Fibroblast of gingiva (primary cell): ENCODE results near the gene CD6.

ENCODE experiments used
- DNase-seq: peaks from one replicate; pipeline ENCODE4 v3.0.0-alpha.2; 2011; ENCODE audit warnings: low read depth

Gene CD6

DNA sequence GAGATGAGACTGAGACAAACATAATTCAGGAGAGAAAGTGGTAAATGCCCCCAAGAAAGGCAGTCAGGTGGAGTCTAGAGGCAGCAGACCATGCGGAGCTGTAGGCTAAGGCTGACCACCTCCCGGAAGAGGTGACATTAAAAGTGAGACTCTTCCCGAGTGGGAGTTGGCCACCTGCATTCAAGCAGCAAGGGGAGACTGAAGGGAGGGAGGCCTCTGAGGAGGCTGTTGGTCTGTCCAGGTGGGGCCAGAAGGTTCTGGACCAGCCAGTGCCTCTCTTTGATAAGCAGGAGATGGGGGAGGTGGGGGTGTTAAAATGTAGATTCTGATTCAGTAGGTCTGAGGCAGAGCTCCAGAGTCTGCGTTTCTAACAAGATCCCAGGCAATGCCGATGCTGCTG is 37.5 kb downstream of the CD6 start:
- no peak for DNase-seq

DNA sequence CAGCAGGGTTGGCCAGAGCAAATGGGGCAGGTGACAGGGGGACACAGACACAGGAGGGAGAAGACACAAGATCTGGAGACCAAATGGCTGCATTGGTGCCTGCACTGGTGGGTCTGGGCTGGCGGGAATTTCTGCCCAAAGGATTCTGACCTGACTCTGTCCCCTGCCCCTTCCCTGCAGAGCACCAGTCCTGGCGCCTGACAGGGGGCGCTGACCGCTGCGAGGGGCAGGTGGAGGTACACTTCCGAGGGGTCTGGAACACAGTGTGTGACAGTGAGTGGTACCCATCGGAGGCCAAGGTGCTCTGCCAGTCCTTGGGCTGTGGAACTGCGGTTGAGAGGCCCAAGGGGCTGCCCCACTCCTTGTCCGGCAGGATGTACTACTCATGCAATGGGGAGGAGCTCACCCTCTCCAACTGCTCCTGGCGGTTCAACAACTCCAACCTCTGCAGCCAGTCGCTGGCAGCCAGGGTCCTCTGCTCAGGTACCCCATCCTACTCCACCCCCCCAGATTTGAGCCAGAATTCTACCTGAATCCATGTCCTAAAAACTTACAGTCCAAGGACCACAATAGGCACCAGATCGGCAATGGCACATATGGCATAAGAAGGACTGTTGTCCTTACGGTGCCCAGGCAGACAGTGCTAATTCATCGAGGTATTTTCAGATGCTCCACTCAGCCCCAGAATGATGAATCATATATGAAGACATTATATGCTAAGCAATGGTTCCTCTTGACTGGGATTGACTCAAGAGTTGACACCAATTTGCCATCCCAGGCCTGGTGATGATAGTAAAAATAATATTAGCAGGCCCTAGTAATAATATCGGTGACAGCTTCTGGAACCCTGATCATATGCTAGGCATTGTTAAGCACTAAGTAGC is 38.2 kb downstream of the CD6 start:
- DNase-seq: no peak

DNA sequence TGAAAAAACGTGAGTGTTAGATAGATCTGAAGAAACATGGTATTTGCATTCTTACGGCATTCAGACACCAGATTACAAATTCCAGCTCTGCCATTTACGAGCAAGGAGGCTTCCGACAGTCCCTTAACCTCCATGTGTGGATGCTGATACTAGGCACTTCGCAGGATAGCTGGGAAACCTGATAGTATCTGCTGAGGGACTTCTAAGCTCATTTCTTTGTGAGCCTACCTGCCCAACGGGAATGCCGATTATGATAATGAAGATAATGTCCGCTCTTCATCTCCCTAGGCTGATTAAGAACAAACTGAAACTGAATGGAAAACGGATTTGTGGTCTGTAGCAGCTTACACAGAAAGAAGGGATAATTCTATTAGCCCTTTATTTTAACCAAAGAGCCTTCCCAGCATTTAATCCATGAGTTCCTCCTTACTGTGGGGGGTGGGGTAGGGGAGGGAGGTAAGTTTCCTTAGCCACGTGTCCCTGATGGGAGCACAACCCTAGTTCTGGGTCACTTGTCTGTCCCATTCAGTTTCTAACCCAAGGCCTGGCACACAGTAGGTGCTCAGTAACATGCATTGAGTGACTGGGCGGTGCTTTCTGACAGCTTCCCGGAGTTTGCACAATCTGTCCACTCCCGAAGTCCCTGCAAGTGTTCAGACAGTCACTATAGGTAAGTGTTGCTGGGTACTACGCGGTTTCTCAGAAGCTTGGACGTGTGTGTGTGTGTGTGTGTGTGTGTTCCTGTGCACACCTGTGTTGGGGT is 39.2 kb downstream of the CD6 start:
- no peak for DNase-seq

DNA sequence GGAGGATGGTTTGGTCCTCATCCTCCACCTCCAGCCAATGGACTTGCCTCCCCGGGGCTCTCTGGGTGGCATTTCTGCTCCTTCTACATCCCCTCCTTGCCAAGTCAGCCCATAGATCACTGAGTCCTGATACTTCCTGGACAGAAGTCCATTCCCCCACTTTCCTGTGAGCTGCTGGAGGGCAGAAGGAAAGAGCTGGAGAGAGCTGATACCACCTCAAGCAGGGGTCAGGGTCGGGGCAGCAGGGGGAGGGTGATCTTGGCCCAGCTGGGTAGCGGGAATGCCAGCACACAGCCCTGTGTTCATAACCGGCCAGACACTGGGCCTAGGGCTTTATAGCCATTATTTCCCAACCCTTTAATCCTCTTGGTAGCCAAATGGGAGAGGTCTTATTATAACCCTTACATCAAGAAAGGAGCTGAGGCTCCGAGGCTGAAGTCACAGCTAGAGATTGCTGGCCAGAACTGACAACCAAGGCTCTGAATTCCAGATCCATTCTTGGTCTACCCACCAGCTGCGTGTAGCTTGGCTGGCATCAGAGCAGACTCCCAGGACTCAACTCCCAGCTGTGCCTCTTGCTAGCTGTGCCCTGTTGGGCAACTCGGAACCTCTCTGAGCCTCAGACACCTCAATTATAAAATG is 39.9 kb downstream of the CD6 start:
- no peak for DNase-seq

DNA sequence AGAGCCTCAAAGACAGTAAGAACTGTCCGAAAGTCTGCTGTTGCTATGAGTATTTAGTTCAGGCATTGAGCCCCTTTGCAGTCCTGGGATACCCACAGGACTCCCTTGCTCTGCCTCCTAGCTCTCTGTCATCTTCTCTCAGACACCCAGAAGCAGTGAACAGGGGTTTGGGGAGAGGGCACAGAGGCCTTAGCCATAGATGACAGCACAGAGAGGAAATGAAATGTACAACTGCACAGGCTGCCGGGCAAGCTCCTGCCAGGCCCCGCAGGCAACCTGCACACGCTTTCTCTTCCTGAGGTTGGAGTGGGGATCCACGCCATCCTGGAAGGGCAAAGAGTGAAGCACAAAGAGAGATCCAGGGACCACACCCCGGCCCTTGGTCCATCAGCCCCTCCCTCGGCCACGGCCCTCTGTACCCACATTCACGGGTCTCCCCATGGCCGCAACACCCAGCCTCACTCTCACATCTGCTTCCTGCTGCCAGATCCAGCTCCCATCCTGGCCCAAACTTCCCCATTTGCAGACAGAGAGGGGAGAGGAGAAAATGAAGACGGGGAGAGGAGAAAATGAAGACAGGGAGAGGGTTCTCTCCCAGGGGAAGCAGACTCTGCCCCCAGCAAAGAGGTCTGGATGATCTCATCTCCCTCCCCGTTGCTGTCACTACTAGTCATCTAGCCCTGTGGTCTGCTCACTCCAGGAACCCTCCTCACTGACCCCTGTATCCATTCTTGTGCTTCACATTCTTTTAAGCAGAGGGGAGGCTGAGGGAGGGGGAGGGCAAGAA is 40.7 kb downstream of the CD6 start:
- no peak for DNase-seq

DNA sequence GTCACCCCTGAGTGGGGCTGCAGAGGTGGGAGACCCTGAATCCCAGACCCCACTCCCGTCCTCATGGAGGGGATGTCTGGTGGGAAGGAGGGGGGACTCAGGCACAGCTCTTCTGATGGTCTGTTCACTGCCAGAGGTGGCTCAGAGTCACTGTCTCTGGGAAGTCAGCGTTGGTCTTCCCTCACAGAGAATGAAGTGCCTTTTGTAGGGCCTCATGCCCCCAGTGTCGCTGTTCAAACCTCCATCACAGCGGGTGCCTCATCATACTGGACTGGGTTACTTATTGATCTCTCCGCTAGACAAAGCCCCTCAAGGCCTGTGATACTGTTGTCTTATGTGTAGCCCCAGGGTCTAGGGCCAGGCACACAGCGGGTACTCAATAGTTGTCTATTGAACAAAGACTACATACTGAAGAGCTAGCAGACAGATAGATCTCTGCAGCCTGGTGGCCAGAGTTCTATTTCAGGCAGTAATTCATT is 41.3 kb downstream of the CD6 start:
- DNase-seq: no peak

DNA sequence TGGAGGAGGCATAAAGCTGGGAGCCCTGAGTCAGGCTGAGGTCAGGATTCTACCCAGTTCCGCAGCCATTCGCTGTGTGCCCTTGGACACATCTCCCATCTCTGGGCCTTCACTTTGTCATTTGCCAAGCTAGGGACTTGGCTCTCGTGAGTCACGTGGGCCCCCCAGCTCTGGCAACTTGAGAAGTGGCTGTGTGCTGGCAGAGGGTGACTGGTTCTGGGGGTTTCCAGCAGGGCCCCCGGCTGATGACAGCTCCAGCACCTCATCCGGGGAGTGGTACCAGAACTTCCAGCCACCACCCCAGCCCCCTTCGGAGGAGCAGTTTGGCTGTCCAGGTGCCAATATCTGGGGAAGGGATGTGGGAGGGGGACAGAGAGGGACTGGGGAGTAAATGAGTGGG is 46.6 kb downstream of the CD6 start:
- no peak for DNase-seq

DNA sequence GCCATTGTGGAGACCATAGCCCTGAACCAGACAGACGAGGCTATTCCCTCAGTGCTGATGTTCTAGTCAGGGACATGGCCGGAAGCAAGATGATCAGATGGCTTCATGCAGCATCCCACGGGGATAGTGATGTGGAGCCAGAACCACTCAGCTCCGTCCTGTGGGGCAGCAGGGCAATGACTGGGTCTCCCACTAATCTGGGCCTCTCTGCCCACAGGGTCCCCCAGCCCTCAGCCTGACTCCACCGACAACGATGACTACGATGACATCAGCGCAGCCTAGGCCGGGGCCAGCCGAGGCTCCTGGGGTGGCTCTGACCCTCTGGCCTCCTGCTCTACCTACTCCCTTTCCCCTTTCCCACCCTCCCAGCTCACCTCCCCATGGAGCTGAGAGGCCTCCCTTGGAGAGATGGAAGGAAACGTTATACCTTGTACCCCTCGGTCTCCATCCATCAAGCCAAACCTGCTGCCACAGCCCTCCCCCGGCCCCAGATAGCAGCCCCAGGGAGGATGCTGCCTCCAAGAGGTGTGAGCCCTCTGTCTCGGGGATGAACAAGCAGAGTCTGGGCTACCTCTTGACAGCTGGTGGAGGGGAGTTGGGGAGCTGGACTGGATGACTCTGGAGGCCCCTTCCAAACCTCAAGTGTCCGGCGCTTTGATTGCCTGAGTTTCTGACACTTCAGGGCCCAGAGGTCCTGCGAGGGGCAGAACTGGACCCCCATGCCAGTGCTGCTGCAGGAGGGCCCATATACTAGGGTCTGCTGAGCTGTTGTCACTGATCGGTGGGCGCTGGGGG is 47.8 kb downstream of the CD6 start:
- no peak for DNase-seq

DNA sequence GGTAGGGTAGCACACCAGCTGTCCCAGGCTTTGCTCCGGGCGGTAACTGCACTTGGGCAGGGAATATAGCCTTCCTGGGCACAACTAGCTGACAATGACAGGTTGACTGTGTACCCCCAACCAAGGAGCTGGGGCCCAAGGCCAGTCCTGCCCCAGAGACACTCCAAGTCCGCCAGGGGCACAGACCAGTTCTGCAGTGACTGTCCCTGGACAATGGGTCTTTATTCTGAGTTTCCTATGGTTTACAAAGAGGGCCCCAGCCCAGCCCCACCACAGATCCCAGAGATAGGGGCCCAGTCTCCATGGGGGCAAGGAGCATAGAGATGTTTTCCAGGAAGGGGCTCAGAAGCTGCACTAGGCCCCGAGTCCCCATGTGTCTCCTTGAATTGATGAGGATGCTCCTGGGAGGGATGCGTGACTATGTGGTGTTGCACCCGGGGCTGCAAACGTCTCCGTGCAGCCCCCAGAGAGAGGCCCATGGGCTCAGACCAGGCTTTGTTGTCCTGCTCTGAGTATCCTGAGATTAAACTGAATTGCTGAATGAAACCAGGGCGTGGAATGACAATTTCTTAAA is 48.4 kb downstream of the CD6 start:
- DNase-seq: no peak

DNA sequence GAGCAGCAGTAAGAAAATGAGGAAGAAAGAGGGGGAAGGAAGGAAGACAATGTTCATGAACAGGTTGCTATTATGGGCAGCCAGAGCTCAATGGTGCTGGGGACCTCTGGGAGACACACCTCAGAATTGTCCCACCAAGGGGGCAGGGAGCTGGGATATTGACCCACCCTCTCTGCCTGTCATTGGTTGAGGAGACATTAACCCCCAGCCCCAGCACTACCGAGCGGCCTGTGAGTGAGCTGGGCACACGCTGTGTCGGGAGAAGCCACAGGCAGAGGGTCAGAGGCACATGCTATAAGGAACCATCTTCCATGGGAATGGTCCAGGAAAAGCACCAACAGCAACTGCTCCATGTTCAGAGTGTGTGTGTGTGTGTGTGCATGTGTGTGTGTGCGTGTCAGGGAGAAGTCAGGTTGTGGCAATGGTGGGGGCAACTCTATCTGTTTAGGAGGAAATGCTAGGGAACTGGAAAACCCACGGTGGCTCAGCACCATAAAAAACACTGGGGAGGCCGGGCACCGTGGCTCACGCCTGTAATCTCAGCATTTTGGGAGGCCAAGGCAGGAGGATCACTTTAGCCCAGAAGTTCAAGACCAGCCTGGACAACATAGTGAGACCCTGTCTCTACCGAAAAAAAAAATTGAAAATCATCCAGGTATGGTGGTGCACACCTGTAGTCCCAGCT is 49.2 kb downstream of the CD6 start:
- no peak for DNase-seq

DNA sequence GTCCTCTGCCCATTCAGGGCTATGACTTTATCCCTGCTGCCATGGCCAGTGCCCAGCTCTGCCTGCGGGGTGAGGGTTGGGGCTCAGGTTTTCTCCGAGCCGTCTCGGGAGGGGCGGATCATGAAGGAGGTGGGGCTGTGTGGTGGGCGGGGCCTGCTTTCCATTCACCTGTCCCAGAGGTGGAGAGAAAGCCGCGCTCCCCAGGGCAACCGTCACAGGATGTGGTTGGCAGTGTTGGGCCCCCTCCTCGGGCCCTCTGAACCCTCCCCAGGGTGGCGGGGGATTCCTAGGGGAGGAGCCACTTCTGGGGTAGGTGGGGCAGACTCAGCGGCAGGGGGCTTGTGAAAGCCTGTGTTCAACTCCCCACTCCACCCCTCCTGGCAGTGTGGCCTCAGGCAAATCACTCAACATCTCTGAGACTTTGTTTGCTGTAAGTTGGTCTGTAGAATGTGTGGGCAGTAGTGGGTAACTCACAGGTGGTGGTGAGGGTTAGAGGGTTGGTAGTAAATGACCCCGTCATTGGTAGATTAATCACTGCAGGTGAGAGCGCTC is 50.3 kb downstream of the CD6 start:
- DNase-seq: no peak

DNA sequence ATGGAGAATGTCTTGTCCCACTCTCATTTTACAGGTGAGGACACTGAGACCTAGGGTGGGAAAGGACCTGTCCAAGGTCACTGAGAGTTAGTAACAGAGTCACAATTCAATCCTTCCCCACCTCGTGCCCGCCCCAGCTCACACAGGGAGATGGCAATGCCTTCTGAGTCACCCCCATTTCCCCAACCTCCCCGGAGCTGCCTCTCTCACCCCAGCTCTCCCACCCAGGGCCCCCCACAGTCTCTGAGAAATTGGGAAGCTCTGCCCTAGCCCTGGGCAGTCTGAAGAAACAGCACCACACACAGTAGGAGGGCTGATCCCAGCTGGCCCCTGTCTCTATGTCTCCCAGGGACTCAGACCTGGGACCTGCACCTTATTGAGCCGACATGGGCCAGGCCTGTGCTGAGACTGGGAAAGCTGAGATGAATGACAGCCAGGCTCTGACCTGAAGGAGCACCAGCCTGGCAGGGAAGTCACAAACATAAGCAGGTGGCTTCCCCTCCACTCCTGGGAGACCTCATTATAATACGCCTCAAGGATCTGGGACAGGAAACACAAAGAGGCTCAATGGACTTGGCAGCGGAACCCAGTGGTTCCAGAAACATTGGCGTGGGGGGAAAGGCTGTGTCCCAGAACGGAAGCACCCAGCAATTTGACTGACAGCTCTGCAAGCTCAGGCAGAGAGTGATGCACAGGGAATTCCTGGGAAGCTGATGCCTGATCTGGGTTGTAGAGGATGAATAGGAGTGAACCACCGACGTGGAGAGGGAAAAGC is 51.0 kb downstream of the CD6 start:
- no peak for DNase-seq

DNA sequence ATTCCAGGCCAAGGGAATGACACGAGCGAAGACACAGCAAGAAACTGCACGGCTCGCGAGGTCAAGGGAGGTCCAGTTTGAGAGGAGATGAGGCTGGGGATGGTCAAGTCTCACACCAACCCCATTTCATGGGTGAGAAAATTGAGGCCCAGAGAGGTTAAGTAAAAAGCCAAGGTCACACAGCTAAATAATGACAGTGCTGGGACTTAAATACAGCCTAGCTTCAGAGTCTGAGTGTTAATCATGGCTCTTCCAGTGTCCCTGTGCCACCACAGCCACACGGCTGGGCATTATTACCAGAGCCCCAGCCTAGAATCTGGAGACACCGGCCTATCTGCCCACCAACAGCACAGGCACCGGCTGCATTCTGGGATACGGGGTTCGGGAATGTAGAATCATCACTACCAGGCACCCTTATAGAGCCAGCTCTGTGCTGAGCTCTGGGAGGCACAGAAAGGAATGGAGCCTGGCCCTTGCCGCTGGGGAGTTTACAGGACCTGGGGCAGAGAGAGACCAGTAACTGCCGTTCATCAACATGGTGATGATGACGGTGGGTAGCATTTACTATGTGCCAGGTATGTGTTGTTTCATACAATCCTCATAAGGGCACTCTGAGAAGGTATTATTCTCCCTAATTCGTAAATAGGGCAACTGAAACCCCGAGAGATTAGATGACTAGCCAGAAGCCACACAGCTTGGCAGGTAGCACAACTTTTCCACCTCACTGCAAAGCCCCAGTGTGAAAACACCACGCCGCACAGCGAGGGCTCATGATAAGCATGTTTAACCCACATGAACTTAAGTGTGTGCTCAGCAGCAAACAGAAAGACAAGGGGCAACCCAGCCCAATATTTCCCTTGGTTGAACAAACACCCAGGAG is 51.8 kb downstream of the CD6 start:
- no peak for DNase-seq

DNA sequence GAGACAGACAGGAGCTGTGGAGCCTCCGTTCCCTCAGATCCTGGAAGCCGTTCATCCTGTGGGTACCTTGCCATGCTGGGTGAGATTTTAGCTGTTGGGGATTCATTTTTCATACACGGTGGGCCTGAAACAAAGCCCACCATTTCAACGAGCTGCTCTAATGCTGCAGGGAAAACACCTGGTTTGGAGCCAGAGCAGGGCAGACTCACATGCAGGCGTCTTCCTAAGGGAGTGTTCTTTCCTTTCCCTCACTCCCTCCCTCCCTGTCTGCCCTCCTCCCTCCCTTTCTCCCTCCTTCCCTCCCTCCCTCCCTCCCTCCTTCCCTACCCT is 52.5 kb downstream of the CD6 start:
- no peak for DNase-seq

DNA sequence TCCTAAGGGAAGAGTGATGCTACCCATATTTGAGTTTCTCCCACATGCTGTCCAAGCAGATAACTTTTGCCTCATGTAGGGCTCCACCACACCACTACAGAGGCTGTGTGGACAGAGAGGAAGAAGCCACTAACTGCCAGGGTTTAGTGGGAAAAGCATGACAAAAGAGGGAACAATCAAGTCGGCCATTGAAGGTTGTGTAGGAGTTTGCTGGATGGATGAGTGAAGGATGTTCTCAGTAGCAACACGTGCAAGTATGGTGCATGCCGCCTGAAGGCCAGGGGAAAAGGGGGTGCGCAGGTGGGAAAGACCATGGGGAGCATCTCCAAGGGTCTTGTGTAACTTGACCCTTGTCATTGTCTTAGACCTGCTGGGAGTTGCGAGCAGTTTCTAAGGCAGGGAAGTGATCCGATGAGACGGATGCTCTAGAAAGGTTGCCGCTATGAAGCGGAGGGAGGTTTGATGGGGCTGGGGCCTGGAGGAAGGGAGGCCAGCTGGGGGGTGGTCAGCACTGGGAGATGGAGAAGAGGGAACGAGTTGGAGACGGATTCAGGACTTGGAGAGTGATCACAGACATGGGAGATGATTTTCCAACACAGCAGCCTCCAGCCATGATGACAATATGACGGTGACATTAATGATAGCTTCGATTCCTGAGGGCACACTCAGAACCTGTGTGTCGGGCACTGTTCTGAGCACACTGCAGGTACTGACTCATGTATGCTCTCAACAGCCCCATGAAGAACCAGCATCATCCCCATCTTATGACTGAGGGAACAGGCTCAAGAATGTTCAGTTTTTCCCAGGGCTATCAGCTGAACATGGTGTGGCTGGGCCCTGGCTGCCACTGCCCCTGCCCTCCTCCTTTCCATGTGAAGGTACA is 53.7 kb downstream of the CD6 start:
- no peak for DNase-seq

DNA sequence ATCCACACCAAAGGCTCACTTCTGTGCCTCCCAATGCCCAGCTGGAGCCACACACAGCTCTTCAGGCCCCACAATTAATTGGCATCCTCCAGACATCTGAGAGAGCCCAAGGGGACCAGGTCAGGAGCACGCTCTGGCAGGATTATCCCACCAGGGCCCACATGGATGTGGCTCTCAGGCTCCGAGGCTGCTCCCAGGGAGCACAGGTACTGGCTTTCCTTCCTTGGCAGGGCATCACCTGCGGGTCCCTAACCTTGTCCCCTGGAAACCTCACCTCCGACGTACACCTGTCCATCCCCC is 54.3 kb downstream of the CD6 start:
- no peak for DNase-seq
